ENCODE results near the gene MPPE1. TPM values are rescaled to one million over a fixed set of nuclear protein-coding genes. Genes with fewer than 3 reads are reported as not detected.

MPPE1 gene
- total RNA-seq, 1 donor from 2014 or later: 24.6 TPM

- Histone ChIP-seq H3K36me3 (peaks cover 0 to 60% of the 10 kb centered on the region in 2 donors), H3K9me3 (no peaks in the 10 kb centered on the region), H3K27ac (no peak overlapping the region), H3K4me3 (no peak overlapping the region), H3K27me3 (no peaks in the 10 kb centered on the region), H3K4me1 (no peaks in the 10 kb centered on the region)
- TF ChIP-seq CTCF (IDR thresholded peaks at IDR 0.05) (no peak), POLR2AphosphoS5 (IDR thresholded peaks at IDR 0.05; ENCODE audit: insufficient read depth in 1 of 2, low read depth in 1 of 2) (no peak), POLR2A (IDR thresholded peaks at IDR 0.05) (no peak)
- DNase-seq (ENCODE audit: extremely low spot score in 2 of 2): no peak
- intact Hi-C loops (cut with DNase I): no loop called here
These were observed 22.7 kb downstream of the MPPE1 start for GRCh38 chr18:11885278-11885947.

GRCh38 chr18:11884396-11885030 is 23.6 kb downstream of the MPPE1 start:
- Histone ChIP-seq H3K4me1 (no peaks in the 10 kb centered on the region), H3K27me3 (no peaks in the 10 kb centered on the region), H3K4me3 (no peak overlapping the region), H3K9me3 (no peaks in the 10 kb centered on the region), H3K27ac (no peak overlapping the region), H3K36me3 (peaks cover 0 to 52% of the 10 kb centered on the region in 2 donors)
- intact Hi-C loops (cut with DNase I): no loop called here
- DNase-seq (ENCODE audit: extremely low spot score in 2 of 2): no peak
- TF ChIP-seq POLR2AphosphoS5 (IDR thresholded peaks at IDR 0.05; ENCODE audit: insufficient read depth in 1 of 2, low read depth in 1 of 2) (no peak), CTCF (IDR thresholded peaks at IDR 0.05) (no peak), POLR2A (IDR thresholded peaks at IDR 0.05) (no peak)

DNA sequence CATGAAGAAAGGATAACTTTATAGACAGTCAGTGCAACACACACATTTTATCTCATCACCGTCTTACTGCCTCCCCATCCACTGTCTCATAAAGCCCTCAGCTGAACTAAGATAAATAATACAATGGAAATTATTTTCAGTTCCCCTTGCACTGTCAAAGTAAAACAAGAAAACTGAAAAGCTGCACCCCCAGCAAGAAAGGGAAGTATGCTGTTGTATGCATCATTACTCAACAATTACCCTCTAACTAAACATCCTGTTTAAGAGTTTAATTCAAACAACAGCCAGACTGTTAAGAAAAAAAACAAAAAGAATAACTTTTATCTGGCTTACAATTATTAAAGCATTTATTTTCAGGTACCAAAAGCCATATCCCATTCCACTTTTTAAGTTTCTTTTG is 25.0 kb downstream of the MPPE1 start:
- Histone ChIP-seq H3K36me3 (peaks cover 0 to 40% of the 10 kb centered on the region in 2 donors), H3K27me3 (no peaks in the 10 kb centered on the region), H3K4me1 (no peaks in the 10 kb centered on the region), H3K27ac (no peak overlapping the region), H3K9me3 (no peaks in the 10 kb centered on the region), H3K4me3 (no peak overlapping the region)
- intact Hi-C loops (cut with DNase I): no loop called here
- no peak for TF ChIP-seq POLR2A (IDR thresholded peaks at IDR 0.05)
- no peak for TF ChIP-seq POLR2AphosphoS5 (IDR thresholded peaks at IDR 0.05; ENCODE audit: insufficient read depth in 1 of 2, low read depth in 1 of 2)
- TF ChIP-seq CTCF (IDR thresholded peaks at IDR 0.05): no peak
- no peak for DNase-seq (ENCODE audit: extremely low spot score in 2 of 2)

DNA sequence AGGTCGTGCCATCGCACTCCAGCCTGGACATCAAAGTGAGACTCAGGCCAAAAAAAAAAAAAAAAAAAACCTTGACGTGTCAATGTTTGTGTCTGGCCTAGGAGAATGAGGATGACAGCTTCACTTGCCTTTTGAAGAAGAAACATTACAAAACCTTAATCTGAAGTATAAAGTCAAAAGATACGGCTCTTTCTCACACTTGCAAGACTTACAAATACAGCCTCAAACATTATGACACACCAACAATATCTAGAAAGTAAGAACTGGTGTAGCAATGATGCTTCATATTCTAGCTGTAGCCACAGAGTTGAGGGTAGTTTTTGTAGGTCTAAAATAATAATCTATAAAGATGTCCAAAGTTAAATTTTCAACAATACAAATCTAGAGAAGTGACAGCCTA is 25.5 kb downstream of the MPPE1 start:
- Histone ChIP-seq H3K4me1 (no peaks in the 10 kb centered on the region), H3K36me3 (peaks cover 0 to 35% of the 10 kb centered on the region in 2 donors), H3K4me3 (no peak overlapping the region), H3K9me3 (no peaks in the 10 kb centered on the region), H3K27ac (no peak overlapping the region), H3K27me3 (no peaks in the 10 kb centered on the region)
- no peak for DNase-seq (ENCODE audit: extremely low spot score in 2 of 2)
- intact Hi-C loops (cut with DNase I): no loop called here
- TF ChIP-seq CTCF (IDR thresholded peaks at IDR 0.05) (no peak), POLR2AphosphoS5 (IDR thresholded peaks at IDR 0.05; ENCODE audit: insufficient read depth in 1 of 2, low read depth in 1 of 2) (no peak), POLR2A (IDR thresholded peaks at IDR 0.05) (no peak)

All from vagina (tissue), 2 donors.